H1 (cell line): Measurements from ENCODE around the gene SEC61B. TPM values are rescaled to one million over a fixed set of nuclear protein-coding genes. Genes with fewer than 3 reads are reported as not detected.

Experiments used
- CHD7 ChIP-seq: fragments of 300-600 bp; sonication (generic); IDR thresholded peaks from 2 replicates; pipeline ENCODE4 v1.7.1; 2012; ENCODE audit warnings: low read length, moderate library complexity, mild to moderate bottlenecking, inconsistent platforms; ENCODE audit not compliant: insufficient replicate concordance
- EGR1 ChIP-seq: IDR thresholded peaks from 2 replicates; pipeline ENCODE4 v1.6.1; 2011; ENCODE audit warnings: low read depth, low read length, borderline replicate concordance
- PHF8 ChIP-seq: fragments of 200-600 bp; sonication (generic); conservative IDR thresholded peaks from 2 replicates; pipeline ENCODE4 v1.7.1; 2012; ENCODE audit warnings: low read depth, mild to moderate bottlenecking, inconsistent platforms, low read length, moderate library complexity
- RNF2 ChIP-seq: fragments of 200-900, 300-1000 bp; sonication (generic); IDR thresholded peaks from 2 replicates; pipeline ENCODE4 v1.7.1; 2016; ENCODE audit warnings: borderline replicate concordance, low read depth, mild to moderate bottlenecking, antibody characterized with exemption, low read length; ENCODE audit not compliant: poor library complexity, severe bottlenecking; ENCODE audit errors: missing control alignments
- polyA plus RNA-seq, 7 experiments: library from polyadenylated mRNA; depleted of rRNA in 3 of 7; stranded (reverse) in 5 of 7; unstranded in 2 of 7; fragments of >200 nt in 5 of 7; fragments of 200-250 nt in 2 of 7; gene quantifications; 1 replicate in 5 of 7; 2 replicates in 1 of 7; 4 replicates in 1 of 7; pipeline versions ENCODE4 v1.2.1 to v1.2.3, GENCODE V29; 2011 to 2013; ENCODE audit warnings: missing spikeins in 2 of 7, mixed read lengths in 2 of 7
- total RNA-seq: library from RNA; stranded (reverse); fragmentation: NEBNext Ultra II Directional; extraction: Animal tissue kit (Norgen Biotek cat#: 25700); gene quantifications from 2 replicates; pipeline ENCODE4 v1.2.1, GENCODE V29; 2021

The SEC61B gene
- total and polyA plus RNA-seq, 2 of the 8 experiments (the other 6 are each of a cell fraction or from before 2014, with no cell fraction given): 155 to 379 TPM

- TF ChIP-seq CHD7 (no peak), PHF8 (no peak), EGR1 (no peak), RNF2 (no peak)
- TF ChIP-seq, all 59 proteins: peak for 0
These were observed 43.6 kb downstream of the SEC61B start (continued) for GRCh38 chr9:99265691-99266090.
